Left ventricle myocardium superior (tissue), 1 donor: ENCODE data around the gene ZNF654. TPM values are rescaled to one million over a fixed set of nuclear protein-coding genes. Genes with fewer than 3 reads are reported as not detected.
"Not testable (repeated sequence)": the region's sequence is repeated elsewhere in the genome, so short reads cannot be mapped to it uniquely, and the experiment has no call there.

Source experiments
- ATAC-seq: fragments of 200-7000 bp; cut with Tn5 transposase; one replicate; pipeline ENCODE4 v1.9.1; 2020; ENCODE audit warnings: mild to moderate bottlenecking, moderate library complexity
- DNase-seq: peaks from one replicate; pipeline ENCODE4 v3.0.0-alpha.2; 2020
- intact Hi-C: fragments of 100-400 bp; cut with micrococcal nuclease; formaldehyde crosslinking; loops from one replicate; pipeline ENCODE4 v1.11.0; 2022
- total RNA-seq: library from RNA; stranded (reverse); fragmentation: NEBNext Ultra II Directional; extraction: Animal tissue kit (Norgen Biotek cat#: 25700); gene quantifications from one replicate; pipeline ENCODE4 v1.2.1, GENCODE V29; 2021
- donor health status: DM: no; HTN: yes; CAD: no; lungs with severe emphysema.

Gene ZNF654
- total RNA-seq, 1 donor from 2014 or later: 10.3 TPM

GRCh38 chr3:88180398-88180999, 121.4 kb downstream of the ZNF654 start:
- intact Hi-C loops: no loop called here
- ATAC-seq: no peak
- DNase-seq: no peak

- intact Hi-C loops, ATAC-seq: not testable (repeated sequence)
Measured at GRCh38 chr3:88182165-88182918, 123.3 kb downstream of the ZNF654 start.

DNA sequence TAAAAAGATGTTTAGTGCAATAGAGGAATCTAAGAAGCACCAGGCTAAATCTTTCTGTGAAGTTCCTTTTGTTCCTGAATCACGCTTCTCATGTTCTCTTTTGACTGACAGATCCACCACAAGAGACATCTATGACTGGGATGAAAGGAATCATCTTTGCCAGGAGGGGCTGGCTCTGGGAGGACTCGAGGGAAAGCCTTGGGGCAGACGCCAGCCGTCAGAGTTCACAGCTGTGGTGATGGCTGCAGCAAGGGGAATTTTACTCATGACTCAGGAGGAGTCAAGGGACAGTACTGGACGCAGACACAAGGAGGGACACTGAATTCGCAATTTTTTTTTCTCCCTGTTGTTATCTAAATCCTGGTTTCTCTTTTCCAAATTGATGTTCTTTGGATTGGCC, 129.4 kb downstream of the ZNF654 start:
- DNase-seq: peak; percentile 46
- intact Hi-C loops: no loop called here
- ATAC-seq: peak; percentile 62

More at GRCh38 chr3:88182165-88182918, 123.3 kb downstream of the ZNF654 start:
- DNase-seq: not testable (repeated sequence)

- intact Hi-C loops: no loop called here
- ATAC-seq: no peak
- no peak for DNase-seq
Measured at GRCh38 chr3:88189361-88189810, 130.3 kb downstream of the ZNF654 start.

DNA sequence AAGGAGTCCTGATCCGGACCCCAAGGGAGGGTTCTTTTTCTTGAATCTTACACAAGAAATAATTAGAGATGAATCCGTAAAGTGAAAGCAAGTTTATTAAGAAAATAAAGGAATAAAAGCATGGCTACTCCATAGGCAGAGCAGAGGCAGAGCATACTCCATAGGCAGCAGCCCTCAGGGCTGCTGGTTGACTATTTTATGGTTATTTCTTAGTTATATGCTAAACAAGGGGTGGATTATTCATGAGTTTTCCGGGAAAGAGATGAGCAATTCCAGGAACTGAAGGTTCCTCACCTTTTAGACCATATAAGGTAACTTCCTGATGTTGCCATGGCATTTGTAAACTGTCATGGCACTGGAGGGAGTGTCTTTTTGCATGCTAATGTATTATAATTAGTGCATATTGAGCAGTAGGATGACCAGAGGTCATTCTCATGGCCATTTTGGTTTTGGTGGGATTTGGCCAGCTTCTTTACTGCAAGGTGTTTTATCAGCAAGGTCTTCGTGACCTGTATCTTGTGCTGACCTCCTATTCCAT, 132.9 kb downstream of the ZNF654 start:
- ATAC-seq (no peak), DNase-seq (no peak)
- intact Hi-C loops: no loop called here

GRCh38 chr3:88192631-88193030, 133.6 kb downstream of the ZNF654 start:
- ATAC-seq: no peak
- intact Hi-C loops: no loop called here

More at GRCh38 chr3:88192631-88193030, 133.6 kb downstream of the ZNF654 start:
- no peak for DNase-seq

Other genes with a start within 250 kb of the ZNF654 start
- gene CGGBP1, start 250 bp upstream of the ZNF654 start, total RNA-seq: 44.1 TPM
- 11.4 TPM for gene C3orf38, start 90.7 kb downstream of the ZNF654 start, total RNA-seq